Measurements from ENCODE around the gene TM4SF4.

GRCh38 chr3:149448331-149448831 is 26.1 kb upstream of the TM4SF4 start:
- no peak for TF ChIP-seq EP300 (IDR thresholded peaks at IDR 0.05)
- no peak for TF ChIP-seq POLR2A (IDR thresholded peaks at IDR 0.05)
- TF ChIP-seq CTCF (IDR thresholded peaks at IDR 0.05) = no peak
- no peak for TF ChIP-seq POLR2AphosphoS5 (IDR thresholded peaks at IDR 0.05)

Data from sigmoid colon (tissue), 4 donors.